DND-41 (cell line): ENCODE data around the gene OR5B21.

Experiments
- ATAC-seq: fragments of 200-7000 bp; cut with Tn5 transposase; 3 replicates; pipeline ENCODE4 v1.9.1; 2021; ENCODE audit warnings: low read depth; ENCODE audit not compliant: insufficient read depth
- DNase-seq: peaks from one replicate; pipeline ENCODE4 v3.0.0-alpha.2; 2020
- H2AFZ ChIP-seq: 2 replicates; pipeline ENCODE4 v1.6.0; 2012; ENCODE audit warnings: low read depth, low read length
- H3K27ac ChIP-seq: 2 replicates; pipeline ENCODE4 v1.5.1; 2012; ENCODE audit warnings: low read length, inconsistent platforms
- H3K27me3 ChIP-seq: fragments of 200-600 bp; sonication (generic); 2 replicates; pipeline ENCODE4 v1.6.0; 2012; ENCODE audit warnings: low read length, mild to moderate bottlenecking, inconsistent platforms; ENCODE audit not compliant: insufficient read depth, poor library complexity
- H3K36me3 ChIP-seq: 2 replicates; pipeline ENCODE4 v1.5.1; 2012; ENCODE audit warnings: low read length, inconsistent platforms; ENCODE audit not compliant: insufficient read depth
- H3K4me1 ChIP-seq: 2 replicates; pipeline ENCODE4 v1.5.1; 2012; ENCODE audit warnings: mild to moderate bottlenecking, low read length; ENCODE audit not compliant: insufficient read depth
- H3K4me2 ChIP-seq: 2 replicates; pipeline ENCODE4 v1.6.0; 2012; ENCODE audit warnings: mild to moderate bottlenecking, moderate library complexity, low read length, inconsistent platforms; ENCODE audit not compliant: insufficient read depth
- H3K4me3 ChIP-seq, 2 experiments: fragments of 200-600 bp in 1 of 2; shearing (Covaris generic) in 1 of 2; 2 replicates each; pipeline ENCODE4 v1.5.1; 2012 to 2016; ENCODE audit warnings: inconsistent platforms in 2 of 2, low read length in 2 of 2, mild to moderate bottlenecking in 2 of 2, low read depth in 1 of 2, moderate library complexity in 1 of 2
- H3K79me2 ChIP-seq: 2 replicates; pipeline ENCODE4 v1.6.0; 2012; ENCODE audit warnings: low read length, inconsistent platforms; ENCODE audit not compliant: insufficient read depth
- H3K9ac ChIP-seq: 2 replicates; pipeline ENCODE4 v1.6.0; 2012; ENCODE audit warnings: low read depth, mild to moderate bottlenecking, inconsistent platforms, low read length, moderate library complexity
- H3K9me3 ChIP-seq: 2 replicates; pipeline ENCODE4 v1.5.1; 2012; ENCODE audit warnings: low read length, moderate library complexity, mild to moderate bottlenecking, inconsistent platforms; ENCODE audit not compliant: insufficient read depth, severe bottlenecking
- H4K20me1 ChIP-seq: 2 replicates; pipeline ENCODE4 v1.6.0; 2012; ENCODE audit warnings: low read length; ENCODE audit not compliant: insufficient read depth
- CTCF ChIP-seq: IDR thresholded peaks from 2 replicates; pipeline ENCODE4 v1.5.1; 2012; ENCODE audit warnings: borderline replicate concordance, low read length, moderate library complexity, mild to moderate bottlenecking; ENCODE audit not compliant: poor library complexity, severe bottlenecking; ENCODE audit errors: extremely low read depth
- EZH2 ChIP-seq: IDR thresholded peaks from 3 replicates; pipeline ENCODE4 v1.6.1; 2012; ENCODE audit warnings: borderline replicate concordance, low read depth, mild to moderate bottlenecking, moderate library complexity, low read length, inconsistent platforms; ENCODE audit not compliant: severe bottlenecking

The OR5B21 gene

DNA sequence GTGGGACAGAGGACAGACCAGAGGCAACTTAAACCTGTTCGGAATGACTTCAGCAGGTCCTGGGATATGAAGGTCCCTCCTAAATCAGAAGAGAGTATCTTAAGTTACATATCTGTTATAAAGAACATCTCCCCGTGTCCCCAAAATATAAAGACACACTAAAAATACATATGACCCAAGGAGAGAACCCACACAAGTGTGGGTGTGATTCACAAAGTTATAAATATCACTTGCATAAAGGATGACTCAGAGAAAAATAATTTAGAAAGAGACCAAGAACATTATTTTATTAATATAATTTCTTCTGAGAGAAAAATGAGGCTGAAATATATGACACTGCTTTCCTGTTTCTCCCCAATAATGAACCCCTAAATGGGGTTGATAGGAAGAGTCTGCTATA, 14.2 kb downstream of the OR5B21 start:
- H3K36me3 ChIP-seq: no peaks in the 10 kb centered on the region
- H3K4me2 ChIP-seq: no peak overlapping the region
- H3K27me3 ChIP-seq: no peaks in the 10 kb centered on the region
- no peaks in the 10 kb centered on the region for H3K79me2 ChIP-seq
- H3K9me3 ChIP-seq: no peaks in the 10 kb centered on the region
- H3K4me3 ChIP-seq: no peak overlapping the region
- TF ChIP-seq EZH2 (no peak), CTCF (no peak)
- H2AFZ ChIP-seq: no peak overlapping the region
- no peak overlapping the region for H3K9ac ChIP-seq
- DNase-seq: no peak
- H3K27ac ChIP-seq: no peak overlapping the region
- H4K20me1 ChIP-seq: no peaks in the 10 kb centered on the region
- no peak for ATAC-seq
- H3K4me1 ChIP-seq: peaks cover 9% of the 10 kb centered on the region

- no peak overlapping the region for H3K4me2 ChIP-seq
- no peaks in the 10 kb centered on the region for H3K4me1 ChIP-seq
- no peak overlapping the region for H2AFZ ChIP-seq
- DNase-seq (no peak), ATAC-seq (no peak)
- no peaks in the 10 kb centered on the region for H3K36me3 ChIP-seq
- no peak overlapping the region for H3K27ac ChIP-seq
- no peak for TF ChIP-seq CTCF
- TF ChIP-seq EZH2: no peak
- H3K27me3 ChIP-seq: no peaks in the 10 kb centered on the region
- no peaks in the 10 kb centered on the region for H3K9me3 ChIP-seq
- no peaks in the 10 kb centered on the region for H4K20me1 ChIP-seq
- no peak overlapping the region for H3K9ac ChIP-seq
- no peaks in the 10 kb centered on the region for H3K79me2 ChIP-seq
- no peak overlapping the region for H3K4me3 ChIP-seq
Measured at GRCh38 chr11:58490827-58491226, 17.1 kb downstream of the OR5B21 start.

DNA sequence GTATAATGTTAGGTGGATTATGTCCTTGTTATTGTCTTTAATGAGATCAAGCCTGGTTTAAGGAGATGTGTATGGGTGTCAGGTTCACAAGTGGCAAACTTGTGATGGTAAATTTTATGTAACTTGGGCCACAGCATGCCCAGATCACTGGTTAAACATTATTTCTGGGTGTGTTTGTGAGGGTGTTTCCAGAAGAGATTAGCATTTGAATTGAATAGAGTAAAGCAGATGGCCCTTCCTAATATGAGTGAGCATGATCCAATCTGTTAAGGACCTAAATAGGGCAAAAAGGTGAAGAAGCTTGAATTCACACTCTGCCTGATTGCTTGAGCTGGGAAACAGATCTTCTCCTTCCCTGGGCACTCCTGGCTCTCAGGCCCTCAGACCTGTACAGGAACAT, 20.7 kb downstream of the OR5B21 start:
- H3K36me3 ChIP-seq: no peaks in the 10 kb centered on the region
- H3K9ac ChIP-seq: no peak overlapping the region
- H3K9me3 ChIP-seq: no peaks in the 10 kb centered on the region
- TF ChIP-seq EZH2: no peak
- TF ChIP-seq CTCF: no peak
- H3K27me3 ChIP-seq: no peaks in the 10 kb centered on the region
- H2AFZ ChIP-seq: no peak overlapping the region
- H3K79me2 ChIP-seq: no peaks in the 10 kb centered on the region
- H3K4me3 ChIP-seq: no peak overlapping the region
- no peaks in the 10 kb centered on the region for H4K20me1 ChIP-seq
- H3K27ac ChIP-seq: no peak overlapping the region
- no peaks in the 10 kb centered on the region for H3K4me1 ChIP-seq
- DNase-seq (no peak), ATAC-seq (no peak)
- H3K4me2 ChIP-seq: no peak overlapping the region

- Histone ChIP-seq H2AFZ (no peak overlapping the region), H3K27ac (no peak overlapping the region), H3K36me3 (no peaks in the 10 kb centered on the region), H3K27me3 (no peaks in the 10 kb centered on the region), H3K4me3 (no peak overlapping the region), H3K9ac (no peak overlapping the region), H3K4me2 (no peak overlapping the region), H3K79me2 (no peaks in the 10 kb centered on the region), H4K20me1 (no peaks in the 10 kb centered on the region), H3K4me1 (no peaks in the 10 kb centered on the region), H3K9me3 (no peaks in the 10 kb centered on the region)
- TF ChIP-seq EZH2 (no peak), CTCF (no peak)
- ATAC-seq (no peak), DNase-seq (no peak)
Measured at GRCh38 chr11:58485961-58486360, 21.9 kb downstream of the OR5B21 start.
